Measurements from ENCODE around the gene SLC35B4. TPM values are rescaled to one million over a fixed set of nuclear protein-coding genes. Genes with fewer than 3 reads are reported as not detected.
A peak's percentile ranks its signal among the peaks of the same experiment; 100 is the strongest.

The SLC35B4 gene, protein sequence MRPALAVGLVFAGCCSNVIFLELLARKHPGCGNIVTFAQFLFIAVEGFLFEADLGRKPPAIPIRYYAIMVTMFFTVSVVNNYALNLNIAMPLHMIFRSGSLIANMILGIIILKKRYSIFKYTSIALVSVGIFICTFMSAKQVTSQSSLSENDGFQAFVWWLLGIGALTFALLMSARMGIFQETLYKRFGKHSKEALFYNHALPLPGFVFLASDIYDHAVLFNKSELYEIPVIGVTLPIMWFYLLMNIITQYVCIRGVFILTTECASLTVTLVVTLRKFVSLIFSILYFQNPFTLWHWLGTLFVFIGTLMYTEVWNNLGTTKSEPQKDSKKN
- polyA plus RNA-seq: 17.2 TPM

DNA sequence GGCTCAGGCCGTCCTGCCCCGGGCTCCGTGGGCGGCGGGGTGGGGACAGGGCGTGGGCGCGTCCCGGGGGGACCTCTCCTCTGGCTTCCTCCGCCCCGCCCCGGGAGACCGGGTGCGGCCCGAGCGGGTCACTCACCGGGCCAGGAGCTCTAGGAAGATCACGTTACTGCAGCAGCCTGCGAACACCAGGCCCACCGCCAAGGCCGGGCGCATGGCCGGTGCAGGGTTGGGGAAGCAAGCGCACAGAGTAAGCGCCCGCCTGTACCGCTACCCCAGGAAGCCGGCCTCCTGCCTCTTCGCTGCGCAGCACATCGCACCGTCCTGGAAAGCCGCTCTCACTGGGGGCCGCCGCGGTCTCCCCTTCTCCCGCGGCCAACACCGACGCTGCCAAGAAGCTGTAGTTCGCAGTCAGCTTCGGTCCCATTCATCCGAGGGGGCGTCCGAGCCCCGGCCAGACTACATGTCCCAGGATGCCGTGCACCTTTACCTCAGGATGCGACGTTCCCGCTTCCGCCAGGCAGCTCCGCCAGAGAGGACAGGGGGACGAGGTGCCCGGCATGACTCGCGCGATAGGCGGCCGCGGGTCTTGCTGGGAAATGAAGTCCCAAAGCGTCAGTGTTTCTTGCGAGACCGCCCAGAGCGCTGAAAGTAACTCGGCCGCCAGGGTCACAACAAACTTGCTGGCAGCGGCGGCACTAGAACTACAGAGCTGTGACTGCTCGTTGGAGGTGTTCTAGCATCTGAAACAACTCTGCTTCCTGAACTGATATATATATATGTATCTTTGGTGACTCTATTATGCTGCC is at the start of gene SLC35B4:
TSS of gene SLC35B4 (minus strand) at position 392 of the 806 bp plus-strand sequence. CDS start at position 213, 179 bp downstream.
- H3K4me3 Mint-ChIP-seq: peak within 1 kb of the TSS; percentile 94 to 99 (median 99)

DNA sequence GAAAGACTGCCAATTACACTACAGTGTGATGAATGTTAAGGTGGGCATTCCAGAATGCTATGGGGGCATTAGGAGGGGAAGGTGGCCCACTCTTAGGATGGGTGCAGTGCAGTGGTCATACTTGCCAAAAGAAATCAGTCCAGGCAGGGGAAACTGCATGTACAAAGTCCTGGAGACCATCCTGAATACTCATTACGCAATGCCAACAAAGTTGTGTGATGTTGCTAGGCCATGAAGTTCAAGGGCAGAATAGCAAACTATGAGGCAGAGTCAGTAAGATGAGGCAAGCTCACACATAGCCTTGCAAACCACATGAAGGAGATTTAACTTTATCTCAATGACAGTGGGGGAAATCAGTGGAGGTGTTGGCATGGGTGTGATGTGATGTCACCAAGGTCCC is 49.8 kb upstream of the SLC35B4 start:
- Mint-ChIP-seq H3K4me3 (no peak overlapping the region), H3K36me3 (no peaks in the 10 kb centered on the region), H3K9me3 (peaks cover 0 to 1% (median 0%) of the 10 kb centered on the region in 3 donors), H3K27me3 (peaks cover 6% of the 10 kb centered on the region), H3K27ac (no peak overlapping the region), H3K4me1 (peaks cover 0 to 2% (median 0%) of the 10 kb centered on the region in 3 donors)

More for the DNA sequence above, at the start of gene SLC35B4:
- H3K4me1 Mint-ChIP-seq: peaks cover 9 to 18% (median 16%) of the 10 kb centered on the region in 3 donors
- H3K27ac Mint-ChIP-seq: peak within 1 kb of the TSS; percentile 49 to 82 (median 75)
- no peaks in the 10 kb centered on the region for H3K36me3 Mint-ChIP-seq
- no peaks in the 10 kb centered on the region for H3K27me3 Mint-ChIP-seq
- no peaks in the 10 kb centered on the region for H3K9me3 Mint-ChIP-seq

DNA sequence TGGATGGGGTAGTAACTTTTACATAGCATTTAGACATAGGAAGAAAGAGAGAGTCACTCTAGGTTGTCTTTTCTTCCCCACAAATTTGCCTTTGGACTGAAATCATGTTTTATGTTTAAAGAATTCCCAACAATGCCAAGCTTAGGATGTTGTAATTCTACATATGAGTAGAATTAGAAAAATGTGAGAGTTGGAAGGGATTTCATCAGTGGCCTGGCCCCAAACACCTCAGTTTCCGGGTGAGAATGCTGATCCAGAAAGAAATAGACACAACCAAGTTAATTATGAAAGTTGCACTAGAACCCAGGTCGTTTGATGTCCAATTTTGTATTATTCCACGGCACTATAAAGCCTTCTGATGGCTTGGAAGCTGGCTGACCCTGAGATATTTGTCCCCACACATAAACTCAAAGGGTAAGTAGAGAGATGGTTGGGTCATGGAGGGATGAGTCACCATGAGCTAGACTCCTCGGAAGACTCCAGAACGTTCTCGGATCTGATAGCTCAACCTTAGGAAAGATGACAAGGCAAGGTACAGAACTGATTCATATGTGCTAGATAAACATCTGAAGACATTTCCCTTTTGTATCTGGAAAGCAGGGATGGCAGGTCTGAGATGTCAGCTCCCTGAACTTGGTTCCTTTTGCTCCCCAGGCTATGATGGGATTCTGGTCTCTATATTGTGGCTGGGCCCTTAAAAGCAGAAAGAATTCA is 48.8 kb upstream of the SLC35B4 start:
- H3K36me3 Mint-ChIP-seq: no peaks in the 10 kb centered on the region
- no peak overlapping the region for H3K27ac Mint-ChIP-seq
- peaks cover 5% of the 10 kb centered on the region for H3K27me3 Mint-ChIP-seq
- no peak overlapping the region for H3K4me3 Mint-ChIP-seq
- peaks cover 0 to 1% (median 0%) of the 10 kb centered on the region in 3 donors for H3K9me3 Mint-ChIP-seq
- peaks cover 0 to 2% (median 0%) of the 10 kb centered on the region in 3 donors for H3K4me1 Mint-ChIP-seq

DNA sequence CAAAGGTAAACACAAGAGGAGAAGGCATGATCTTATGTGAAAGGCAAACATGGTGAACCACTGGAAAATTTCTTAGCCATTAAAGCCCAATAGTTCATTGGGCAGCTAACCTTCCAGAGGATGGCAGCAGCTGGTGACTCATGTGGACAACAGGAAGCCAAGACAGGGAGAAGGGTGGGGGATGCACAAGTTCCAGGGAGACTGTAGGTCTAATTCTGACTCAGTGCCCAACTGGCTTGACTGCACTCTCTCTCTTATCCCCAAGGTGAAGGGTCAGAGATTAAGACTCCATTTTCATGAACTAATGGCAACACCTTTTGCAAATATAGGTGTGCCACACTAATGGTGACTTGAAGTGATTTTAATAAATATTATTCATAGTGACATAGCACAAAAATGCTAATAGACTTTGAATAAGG is 47.9 kb upstream of the SLC35B4 start:
- Mint-ChIP-seq H3K27ac (no peak overlapping the region), H3K9me3 (no peaks in the 10 kb centered on the region), H3K4me3 (no peak overlapping the region), H3K4me1 (peaks cover 0 to 2% (median 0%) of the 10 kb centered on the region in 3 donors), H3K36me3 (no peaks in the 10 kb centered on the region), H3K27me3 (peaks cover 3% of the 10 kb centered on the region)

DNA sequence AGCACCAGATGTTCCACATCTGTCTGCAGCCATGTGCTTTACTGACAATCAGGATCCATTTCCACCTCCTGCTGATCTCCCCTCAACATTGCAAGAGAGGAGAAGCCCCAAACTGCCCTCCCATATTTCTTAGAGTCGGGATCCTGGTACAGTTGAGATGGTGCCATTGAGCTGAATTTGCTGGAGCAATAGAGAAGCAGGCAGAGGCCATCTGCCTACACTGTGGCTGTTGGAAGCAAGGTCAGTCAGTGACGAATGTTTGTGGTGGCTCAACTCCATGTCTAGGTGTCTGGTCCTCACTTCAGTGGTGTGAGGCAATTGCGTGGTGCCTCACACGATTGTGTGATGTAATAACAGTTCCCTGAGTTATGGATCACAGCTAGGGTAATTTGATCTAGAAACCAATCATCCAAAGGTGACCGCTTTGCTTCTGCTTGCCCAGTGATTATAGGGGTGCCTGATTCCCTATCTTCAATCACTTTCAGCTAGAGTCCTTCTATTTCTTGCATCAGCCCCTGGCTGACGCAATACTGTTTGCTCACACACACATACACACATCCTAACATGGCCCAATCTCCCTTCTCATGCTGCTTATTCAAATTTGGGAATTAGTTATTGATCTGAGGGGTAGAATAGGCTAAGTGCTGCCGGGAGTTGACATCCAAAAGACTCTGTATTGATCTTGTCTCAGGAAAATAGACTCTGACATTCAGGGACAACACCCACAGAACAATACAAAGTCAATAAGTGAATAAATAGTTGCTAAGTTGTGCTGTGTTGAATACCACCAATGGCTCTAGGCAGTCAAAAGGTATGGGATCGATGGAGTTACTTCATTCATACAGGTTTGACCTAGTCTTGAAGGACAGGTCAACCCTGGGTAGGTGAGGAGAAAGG is 46.1 kb upstream of the SLC35B4 start:
- Mint-ChIP-seq H3K27ac (no peak overlapping the region), H3K4me3 (no peak overlapping the region)

DNA sequence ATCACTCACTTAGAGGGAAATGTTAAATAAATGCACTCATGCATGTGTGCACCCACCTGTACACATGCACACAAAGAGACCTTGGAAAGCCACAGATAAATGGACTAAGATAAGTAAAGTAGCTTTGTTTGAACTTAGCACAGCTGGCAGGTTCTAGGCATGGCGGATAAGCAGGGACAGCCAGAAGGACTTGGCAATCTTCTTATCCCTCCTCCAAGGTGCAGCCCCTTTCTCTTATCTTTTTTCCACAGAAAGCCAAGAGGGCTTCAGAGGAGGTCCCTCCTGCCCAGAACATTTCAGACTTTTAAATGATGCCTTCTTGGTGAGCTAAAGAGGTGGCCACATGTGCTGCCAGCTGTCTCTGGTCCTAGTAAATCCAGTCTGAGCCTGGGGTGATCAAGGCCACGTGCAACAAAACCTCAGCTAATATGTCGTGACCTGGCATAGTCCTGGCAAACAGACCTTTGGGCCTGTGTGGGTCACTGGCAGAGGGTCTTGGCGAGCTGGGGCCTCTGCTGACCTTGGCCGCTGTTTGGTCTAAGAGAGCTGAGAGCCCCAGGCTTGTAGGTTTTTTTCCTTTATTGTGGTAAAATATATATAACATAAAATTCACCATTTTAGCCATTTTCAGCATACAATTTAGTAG is 43.2 kb upstream of the SLC35B4 start:
- Mint-ChIP-seq H3K27me3 (peaks cover 7% of the 10 kb centered on the region), H3K27ac (no peak overlapping the region), H3K4me1 (peaks cover 0 to 2% (median 2%) of the 10 kb centered on the region in 3 donors), H3K9me3 (no peaks in the 10 kb centered on the region), H3K4me3 (no peak overlapping the region), H3K36me3 (peaks cover 1% of the 10 kb centered on the region)

More for the DNA sequence above, 46.1 kb upstream of the SLC35B4 start:
- Mint-ChIP-seq H3K27me3 (peaks cover 3% of the 10 kb centered on the region), H3K4me1 (peaks cover 0 to 2% (median 2%) of the 10 kb centered on the region in 3 donors), H3K9me3 (no peaks in the 10 kb centered on the region), H3K36me3 (no peaks in the 10 kb centered on the region)

DNA sequence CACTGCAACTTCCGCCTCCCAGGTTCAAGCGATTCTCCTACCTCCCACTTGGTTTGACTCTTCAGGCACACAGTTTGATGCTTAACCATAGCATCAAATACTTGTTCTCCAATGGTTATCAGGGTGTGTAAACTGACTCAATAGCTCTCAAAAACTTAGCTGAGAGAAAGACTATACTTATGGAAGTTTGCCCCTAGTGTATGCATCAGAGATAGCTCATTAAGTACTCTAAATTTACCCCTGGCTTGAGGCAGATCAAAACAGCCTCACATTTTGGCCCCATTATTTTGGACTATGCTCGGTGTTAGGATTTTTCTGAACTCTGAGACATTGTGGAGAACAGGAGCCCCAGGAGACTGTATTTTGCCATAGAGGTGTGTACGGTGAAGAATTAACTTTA is 40.8 kb upstream of the SLC35B4 start:
- H3K36me3 Mint-ChIP-seq: peaks cover 1% of the 10 kb centered on the region
- no peak overlapping the region for H3K4me3 Mint-ChIP-seq
- peaks cover 0 to 2% (median 2%) of the 10 kb centered on the region in 3 donors for H3K4me1 Mint-ChIP-seq
- peaks cover 6% of the 10 kb centered on the region for H3K27me3 Mint-ChIP-seq
- peak overlapping the region in 1 of 3 donors; percentile 18 for H3K27ac Mint-ChIP-seq
- no peaks in the 10 kb centered on the region for H3K9me3 Mint-ChIP-seq

DNA sequence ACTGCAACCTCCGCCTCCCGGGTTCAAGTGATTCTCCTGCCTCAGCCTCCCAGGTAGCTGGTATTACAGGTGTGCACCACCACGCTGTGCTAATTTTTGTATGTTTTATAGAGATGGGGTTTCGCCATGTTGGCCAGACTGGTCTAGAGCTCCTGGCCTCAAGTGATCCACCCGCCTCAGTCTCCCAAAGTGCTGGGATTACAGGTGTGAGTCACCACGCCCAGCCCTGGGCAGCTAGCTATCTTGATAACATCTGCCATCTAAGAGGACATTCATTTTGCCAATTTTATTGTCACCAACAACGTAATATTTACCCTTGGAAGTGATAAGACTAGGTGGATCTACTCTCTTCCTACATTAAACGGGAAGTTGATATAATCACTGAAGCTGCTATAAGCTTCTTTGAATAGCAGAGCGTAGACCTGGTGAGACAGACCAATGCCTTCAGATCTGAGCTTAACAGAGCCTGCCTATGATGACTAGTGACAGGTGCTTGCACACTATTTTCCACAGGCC is 39.7 kb upstream of the SLC35B4 start:
- peaks cover 0 to 2% (median 0%) of the 10 kb centered on the region in 3 donors for H3K4me1 Mint-ChIP-seq
- H3K4me3 Mint-ChIP-seq: no peak overlapping the region
- no peak overlapping the region for H3K27ac Mint-ChIP-seq
- peaks cover 6% of the 10 kb centered on the region for H3K27me3 Mint-ChIP-seq
- no peaks in the 10 kb centered on the region for H3K9me3 Mint-ChIP-seq
- peaks cover 1% of the 10 kb centered on the region for H3K36me3 Mint-ChIP-seq

DNA sequence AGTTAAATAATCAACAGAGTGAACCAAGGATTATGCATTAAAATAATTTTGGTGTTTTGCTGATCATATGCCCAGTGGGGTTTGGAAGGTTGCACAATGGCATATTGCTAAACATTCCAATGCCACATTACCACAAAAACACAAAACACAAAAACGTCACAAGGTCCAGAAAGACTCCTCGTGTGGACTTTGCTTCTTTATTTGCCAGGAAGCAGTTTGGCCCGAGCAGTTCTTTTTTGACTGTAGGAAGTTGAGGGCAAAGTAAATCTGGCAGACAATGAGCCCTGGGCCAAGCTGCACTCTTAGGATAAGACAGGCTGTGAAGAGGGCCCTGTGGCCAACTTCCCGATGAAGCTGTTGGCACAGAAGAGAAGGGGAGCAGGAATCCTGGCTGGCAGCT is 39.2 kb upstream of the SLC35B4 start:
- Mint-ChIP-seq H3K27ac (no peak overlapping the region), H3K27me3 (peaks cover 9% of the 10 kb centered on the region), H3K4me1 (peaks cover 0 to 2% (median 0%) of the 10 kb centered on the region in 3 donors), H3K4me3 (no peak overlapping the region), H3K36me3 (peaks cover 1% of the 10 kb centered on the region), H3K9me3 (no peaks in the 10 kb centered on the region)

DNA sequence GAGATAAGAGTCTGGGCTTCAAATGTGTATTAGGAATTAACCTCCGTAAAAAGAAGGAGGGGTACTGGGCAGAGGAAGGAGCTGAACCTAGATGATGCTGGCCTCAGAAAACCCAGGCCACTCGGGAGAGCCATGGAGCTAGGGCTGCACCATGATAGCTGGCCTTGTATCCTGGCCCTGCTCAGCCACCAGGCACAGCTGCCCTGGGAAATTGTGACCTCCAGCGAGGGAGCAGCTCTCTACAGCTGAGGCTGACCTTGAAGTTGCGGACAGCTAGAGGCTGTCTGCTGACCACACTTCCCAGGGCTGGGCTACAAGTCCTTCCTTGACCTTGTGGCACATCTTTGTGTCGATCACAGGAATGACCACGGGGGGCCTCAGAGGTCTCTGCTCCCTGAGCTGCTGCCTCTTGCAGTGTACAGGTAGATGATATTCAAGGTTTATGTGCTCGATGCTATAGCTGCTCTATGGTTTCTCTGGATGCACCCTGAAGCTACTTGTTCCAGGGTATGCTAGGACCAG is 38.3 kb upstream of the SLC35B4 start:
- Mint-ChIP-seq H3K4me1 (peaks cover 0 to 2% (median 0%) of the 10 kb centered on the region in 3 donors), H3K27me3 (peaks cover 9% of the 10 kb centered on the region)

DNA sequence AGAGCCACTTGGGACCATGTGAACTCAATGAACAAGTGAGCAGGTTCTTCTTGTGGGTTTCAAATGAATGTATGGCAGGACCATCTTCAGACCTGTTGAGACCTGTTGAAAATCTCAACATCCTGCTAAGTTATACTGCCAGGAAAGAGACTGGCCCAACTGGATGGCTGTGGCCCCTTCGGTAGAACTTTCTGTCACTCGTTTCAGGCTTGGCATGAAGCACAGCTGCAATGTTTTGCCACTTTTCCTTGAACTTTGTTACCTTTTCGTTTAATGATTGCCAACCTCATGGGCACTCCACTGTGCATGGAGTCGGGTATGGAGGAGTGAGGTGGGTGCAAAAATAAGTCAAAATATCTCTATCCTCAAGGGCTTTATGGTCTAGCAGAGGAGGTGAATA is 36.7 kb upstream of the SLC35B4 start:
- Mint-ChIP-seq H3K4me1 (peaks cover 0 to 2% (median 0%) of the 10 kb centered on the region in 3 donors), H3K4me3 (no peak overlapping the region), H3K9me3 (no peaks in the 10 kb centered on the region), H3K27me3 (peaks cover 12% of the 10 kb centered on the region), H3K36me3 (peaks cover 1% of the 10 kb centered on the region), H3K27ac (no peak overlapping the region)

More for the DNA sequence above, 38.3 kb upstream of the SLC35B4 start:
- H3K27ac Mint-ChIP-seq: peak overlapping the region in 1 of 3 donors; percentile 43
- no peak overlapping the region for H3K4me3 Mint-ChIP-seq
- no peaks in the 10 kb centered on the region for H3K9me3 Mint-ChIP-seq
- H3K36me3 Mint-ChIP-seq: peaks cover 1% of the 10 kb centered on the region

DNA sequence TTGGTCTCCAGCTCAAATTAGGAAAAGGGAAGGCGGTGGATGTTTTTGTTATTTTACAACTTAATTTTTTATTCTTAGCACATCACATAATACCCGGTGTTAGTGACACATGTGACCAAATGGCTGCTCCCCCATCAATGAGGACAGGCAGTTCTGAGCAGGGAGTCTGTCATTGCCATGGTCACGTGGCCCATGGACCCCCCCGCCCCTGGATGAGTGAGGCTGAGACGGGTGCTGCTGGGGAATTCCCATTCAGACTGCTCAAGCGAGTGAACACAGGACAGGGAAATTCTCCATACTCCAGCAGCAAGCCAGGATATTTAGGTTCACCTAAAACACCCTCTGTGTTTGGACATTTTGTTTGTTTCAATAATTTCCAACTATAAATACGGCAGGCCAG is 34.7 kb upstream of the SLC35B4 start:
- no peaks in the 10 kb centered on the region for H3K9me3 Mint-ChIP-seq

DNA sequence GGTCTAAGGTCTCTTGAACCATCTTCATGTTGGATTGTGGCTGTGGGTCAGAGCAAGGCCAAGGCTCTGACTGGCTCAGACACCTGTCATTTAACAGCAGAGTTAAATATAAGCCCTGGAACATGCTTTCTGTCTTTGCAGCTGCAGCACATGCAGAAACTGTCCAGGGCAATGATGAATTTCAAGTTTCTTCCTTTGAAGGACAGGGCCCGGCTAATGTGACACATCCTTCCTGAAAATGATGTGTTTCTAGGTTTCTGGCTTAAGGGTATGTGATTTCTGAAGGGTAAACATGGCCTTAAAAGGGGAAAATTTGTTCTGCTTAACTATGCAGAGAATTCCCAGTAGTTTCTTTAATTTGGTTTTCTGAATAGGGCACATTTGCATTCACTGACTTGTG is 34.0 kb upstream of the SLC35B4 start:
- Mint-ChIP-seq H3K27ac (no peak overlapping the region), H3K4me1 (peaks cover 0 to 2% (median 0%) of the 10 kb centered on the region in 3 donors), H3K9me3 (no peaks in the 10 kb centered on the region), H3K4me3 (no peak overlapping the region), H3K27me3 (peaks cover 15% of the 10 kb centered on the region), H3K36me3 (no peaks in the 10 kb centered on the region)

More for the DNA sequence above, 34.7 kb upstream of the SLC35B4 start:
- no peak overlapping the region for H3K27ac Mint-ChIP-seq
- no peak overlapping the region for H3K4me3 Mint-ChIP-seq
- peaks cover 0 to 2% (median 0%) of the 10 kb centered on the region in 3 donors for H3K4me1 Mint-ChIP-seq
- peaks cover 12% of the 10 kb centered on the region for H3K27me3 Mint-ChIP-seq
- H3K36me3 Mint-ChIP-seq: peaks cover 1% of the 10 kb centered on the region

All from IgD-negative memory B cell (primary cell).